HCT116 (cell line): Measurements from ENCODE around the gene PPM1A.

Source experiments
- ATF3 ChIP-seq: IDR thresholded peaks from 2 replicates; pipeline ENCODE4 v1.6.1; 2012
- CTCF ChIP-seq, 3 experiments: fragments of 200-600 bp in 1 of 3; sonication (generic) in 1 of 3; IDR thresholded peaks in 2 of 3; conservative IDR thresholded peaks in 1 of 3; 2 replicates each; pipeline ENCODE4 v1.5.1; 2012 to 2017; ENCODE audit warnings: low read depth in 2 of 3, low read length in 2 of 3, antibody characterized with exemption in 1 of 3, borderline replicate concordance in 1 of 3, control low read depth in 1 of 3, mild to moderate bottlenecking in 1 of 3, mixed read lengths in 1 of 3, mixed run types in 1 of 3, moderate library complexity in 1 of 3; ENCODE audit not compliant: insufficient read depth in 1 of 3
- JUND ChIP-seq: IDR thresholded peaks from 2 replicates; pipeline ENCODE4 v1.6.1; 2012
- MAX ChIP-seq: IDR thresholded peaks from 2 replicates; pipeline ENCODE4 v1.6.1; 2012
- POLR2A ChIP-seq: IDR thresholded peaks from 2 replicates; pipeline ENCODE4 v1.7.0; 2011; ENCODE audit warnings: borderline replicate concordance; ENCODE audit not compliant: insufficient read depth, insufficient read length; ENCODE audit errors: extremely low read depth
- POLR2AphosphoS5 ChIP-seq: IDR thresholded peaks from 2 replicates; pipeline ENCODE4 v1.6.1; 2011; ENCODE audit warnings: mild to moderate bottlenecking, low read depth, low read length, moderate library complexity
- RAD21 ChIP-seq: IDR thresholded peaks from 2 replicates; pipeline ENCODE4 v1.6.1; 2012; ENCODE audit warnings: low read depth, mild to moderate bottlenecking
- YY1 ChIP-seq: IDR thresholded peaks from 2 replicates; pipeline ENCODE4 v1.6.1; 2011; ENCODE audit warnings: low read length, low read depth, moderate library complexity, mild to moderate bottlenecking; ENCODE audit not compliant: insufficient replicate concordance; ENCODE audit errors: extremely low read depth
- ZNF274 ChIP-seq: fragments of 200-500 bp; sonication (Bioruptor generic); IDR thresholded peaks from 2 replicates; pipeline ENCODE4 v1.6.1; 2014; ENCODE audit warnings: mild to moderate bottlenecking, low read depth, low read length, inconsistent platforms

- no peak for TF ChIP-seq JUND
- no peak for TF ChIP-seq CTCF (IDR thresholded peaks at IDR 0.05 in 2 of 3, conservative IDR thresholded peaks at IDR 0.05 in 1 of 3; ENCODE audit: borderline replicate concordance in 1 of 3, insufficient read depth in 1 of 3, low read depth in 2 of 3, low read length in 2 of 3)
- TF ChIP-seq POLR2A, result no peak
- TF ChIP-seq MAX, result no peak
- no peak for TF ChIP-seq YY1
- no peak for TF ChIP-seq ZNF274
- TF ChIP-seq POLR2AphosphoS5, result no peak
- TF ChIP-seq ATF3, result no peak
- TF ChIP-seq RAD21, result no peak
These were observed 80.3 kb downstream of the PPM1A start for GRCh38 chr14:60329274-60329673.
